DOHH2 (cell line): ENCODE measurements around the gene AKAP7.
A peak's percentile ranks its signal among the peaks of the same experiment; 100 is the strongest.

Experiments used
- H3F3A ChIP-seq: fragments of 200-600 bp; sonication (generic), shearing (Covaris generic); 2 replicates; pipeline ENCODE4 v1.6.0; 2016; ENCODE audit warnings: antibody characterized with exemption, mild to moderate bottlenecking; ENCODE audit not compliant: control insufficient read depth, insufficient read depth
- H3K27ac ChIP-seq: fragments of 200-600 bp; sonication (generic); 2 replicates; pipeline ENCODE4 v1.5.1; 2014; ENCODE audit warnings: low read depth, mild to moderate bottlenecking, low read length, moderate library complexity
- H3K27me3 ChIP-seq: fragments of 200-600 bp; sonication (generic); 2 replicates; pipeline ENCODE4 v1.6.1; 2014; ENCODE audit warnings: mild to moderate bottlenecking, low read length, mixed read lengths; ENCODE audit not compliant: control insufficient read depth
- H3K36me3 ChIP-seq: fragments of 200-600 bp; sonication (generic); 2 replicates; pipeline ENCODE4 v1.6.1; 2014; ENCODE audit warnings: mild to moderate bottlenecking, low read length, moderate library complexity, mixed read lengths; ENCODE audit not compliant: control insufficient read depth
- H3K4me1 ChIP-seq: fragments of 200-600 bp; sonication (generic); 2 replicates; pipeline ENCODE4 v1.6.1; 2014; ENCODE audit warnings: mild to moderate bottlenecking, low read length, mixed read lengths; ENCODE audit not compliant: control insufficient read depth
- H3K4me2 ChIP-seq: fragments of 200-600 bp; sonication (generic); 2 replicates; pipeline ENCODE4 v1.6.0; 2014; ENCODE audit warnings: mild to moderate bottlenecking, low read length, moderate library complexity
- H3K4me3 ChIP-seq: fragments of 200-600 bp; sonication (generic); 2 replicates; pipeline ENCODE4 v1.5.1; 2014; ENCODE audit warnings: mild to moderate bottlenecking, low read length, mixed read lengths
- H3K79me2 ChIP-seq: fragments of 200-600 bp; sonication (generic); 2 replicates; pipeline ENCODE4 v1.6.1; 2014; ENCODE audit warnings: mild to moderate bottlenecking, low read length, mixed read lengths; ENCODE audit not compliant: control insufficient read depth
- H3K9me2 ChIP-seq: fragments of 200-600 bp; sonication (generic); replicated peaks from 2 replicates; pipeline ENCODE4 v1.6.1; 2014; ENCODE audit warnings: mild to moderate bottlenecking, low read length, mixed read lengths; ENCODE audit not compliant: control insufficient read depth
- H3K9me3 ChIP-seq: fragments of 200-600 bp; sonication (generic); 2 replicates; pipeline ENCODE4 v1.6.1; 2014; ENCODE audit warnings: antibody characterized with exemption, low read length, mixed read lengths; ENCODE audit not compliant: control insufficient read depth, insufficient read depth
- H4K20me1 ChIP-seq: fragments of 200-600 bp; sonication (generic); 2 replicates; pipeline ENCODE4 v1.6.0; 2014; ENCODE audit warnings: low read depth, mild to moderate bottlenecking, antibody characterized with exemption, low read length, moderate library complexity; ENCODE audit not compliant: control insufficient read depth, insufficient read depth
- CTCF ChIP-seq: fragments of 200-600 bp; sonication (generic); IDR thresholded peaks from one replicate; pipeline ENCODE4 v1.5.1; 2014; ENCODE audit warnings: antibody characterized with exemption, mild to moderate bottlenecking, low read depth, low read length; ENCODE audit not compliant: poor library complexity, severe bottlenecking
- EZH2phosphoT487 ChIP-seq: fragments of 200-600 bp; sonication (generic); IDR thresholded peaks from 2 replicates; pipeline ENCODE4 v1.6.1; 2017; ENCODE audit warnings: borderline replicate concordance, mild to moderate bottlenecking, antibody characterized with exemption, low read length, moderate library complexity, mixed read lengths

AKAP7 gene

GRCh38 chr6:131116321-131116720, 18.9 kb upstream of the AKAP7 start:
- no peaks in the 10 kb centered on the region for H3K27me3 ChIP-seq
- no peaks in the 10 kb centered on the region for H3K9me2 ChIP-seq
- no peak overlapping the region for H3K4me3 ChIP-seq
- TF ChIP-seq EZH2phosphoT487 (no peak), CTCF (no peak)
- H3K27ac ChIP-seq: no peak overlapping the region
- no peaks in the 10 kb centered on the region for H3F3A ChIP-seq
- H3K4me2 ChIP-seq: no peak overlapping the region
- H3K36me3 ChIP-seq: no peaks in the 10 kb centered on the region
- H3K4me1 ChIP-seq: peaks cover 13% of the 10 kb centered on the region
- no peaks in the 10 kb centered on the region for H3K9me3 ChIP-seq
- no peaks in the 10 kb centered on the region for H4K20me1 ChIP-seq
- H3K79me2 ChIP-seq: no peaks in the 10 kb centered on the region

GRCh38 chr6:131116755-131117360, 18.4 kb upstream of the AKAP7 start:
- TF ChIP-seq EZH2phosphoT487 (no peak), CTCF (peak; percentile 68)
- no peaks in the 10 kb centered on the region for H3K27me3 ChIP-seq
- H3K4me1 ChIP-seq: peaks cover 13% of the 10 kb centered on the region
- H3K79me2 ChIP-seq: no peaks in the 10 kb centered on the region
- H3K4me3 ChIP-seq: no peak overlapping the region
- no peaks in the 10 kb centered on the region for H3K36me3 ChIP-seq
- no peak overlapping the region for H3K4me2 ChIP-seq
- H3K27ac ChIP-seq: no peak overlapping the region
- no peaks in the 10 kb centered on the region for H3F3A ChIP-seq
- no peaks in the 10 kb centered on the region for H3K9me2 ChIP-seq
- no peaks in the 10 kb centered on the region for H4K20me1 ChIP-seq
- H3K9me3 ChIP-seq: no peaks in the 10 kb centered on the region

GRCh38 chr6:131117878-131118277, 17.4 kb upstream of the AKAP7 start:
- no peaks in the 10 kb centered on the region for H3K27me3 ChIP-seq
- H3K4me3 ChIP-seq: no peak overlapping the region
- H3K9me3 ChIP-seq: no peaks in the 10 kb centered on the region
- H3K36me3 ChIP-seq: no peaks in the 10 kb centered on the region
- H3K9me2 ChIP-seq: no peaks in the 10 kb centered on the region
- H3K4me2 ChIP-seq: no peak overlapping the region
- H3K79me2 ChIP-seq: no peaks in the 10 kb centered on the region
- H3F3A ChIP-seq: no peaks in the 10 kb centered on the region
- no peaks in the 10 kb centered on the region for H4K20me1 ChIP-seq
- H3K27ac ChIP-seq: no peak overlapping the region
- TF ChIP-seq CTCF (no peak), EZH2phosphoT487 (no peak)
- peaks cover 13% of the 10 kb centered on the region for H3K4me1 ChIP-seq

- Histone ChIP-seq H3K4me2 (no peak overlapping the region), H3K4me3 (no peak overlapping the region), H3K9me2 (no peaks in the 10 kb centered on the region), H4K20me1 (no peaks in the 10 kb centered on the region), H3F3A (no peaks in the 10 kb centered on the region), H3K27ac (no peak overlapping the region), H3K79me2 (no peaks in the 10 kb centered on the region), H3K9me3 (no peaks in the 10 kb centered on the region), H3K27me3 (no peaks in the 10 kb centered on the region), H3K36me3 (no peaks in the 10 kb centered on the region), H3K4me1 (peaks cover 14% of the 10 kb centered on the region)
- TF ChIP-seq CTCF (no peak), EZH2phosphoT487 (no peak)
These were observed 13.3 kb upstream of the AKAP7 start for GRCh38 chr6:131122007-131122406.
